ENCODE measurements around the gene LRIG1. TPM values are rescaled to one million over a fixed set of nuclear protein-coding genes. Genes with fewer than 3 reads are reported as not detected.

The LRIG1 gene
- total and polyA plus RNA-seq, 5 donors from 2014 or later = 46.7 to 81.3 (median 67.3) TPM

DNA sequence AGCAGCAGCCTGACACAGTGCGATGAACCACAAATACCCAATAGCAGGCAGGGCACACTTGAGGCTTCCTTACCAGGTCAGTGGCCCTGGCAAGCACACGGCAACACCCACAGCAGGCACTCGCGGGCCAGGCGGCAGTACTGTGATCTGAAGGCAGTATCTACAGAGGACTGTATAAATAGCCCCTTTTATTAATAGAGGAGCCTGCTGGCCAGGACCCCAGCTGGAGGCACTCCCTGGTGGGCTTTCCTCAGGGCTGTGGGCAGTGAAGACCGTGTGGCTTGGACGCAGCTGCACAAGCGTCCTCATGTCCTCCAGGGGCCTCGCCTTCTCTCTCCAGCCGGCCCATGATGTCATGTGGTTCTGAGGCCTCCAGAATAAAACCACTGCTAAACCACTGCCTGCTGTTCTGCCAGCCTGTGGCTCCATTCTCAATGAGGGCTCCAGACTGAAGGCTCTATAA, 44.1 kb downstream of the LRIG1 start:
- no peak overlapping the region for H3K4me3 ChIP-seq (ENCODE audit: low read depth, low read length)
- H3K27me3 Mint-ChIP-seq = no peaks in the 10 kb centered on the region
- peak in 1 of 2 donors; percentile 13 for ATAC-seq (ENCODE audit: low read depth in 2 of 2)
- H3K4me1 Mint-ChIP-seq = peaks cover 9 to 57% (median 38%) of the 10 kb centered on the region in 4 donors
- no peaks in the 10 kb centered on the region for H3K4me1 ChIP-seq (ENCODE audit: control insufficient read depth, insufficient read depth, low read length, poor library complexity, severe bottlenecking)
- no peak for DNase-seq
- no peak overlapping the region for H3K4me3 Mint-ChIP-seq
- peaks cover 33% of the 10 kb centered on the region for H3K36me3 Mint-ChIP-seq
- H3K9me3 ChIP-seq (ENCODE audit: control insufficient read depth in 2 of 2, low read length in 2 of 2) = no peaks in the 10 kb centered on the region
- H3K36me3 ChIP-seq (ENCODE audit: control insufficient read depth, insufficient read depth, low read length) = peaks cover 68% of the 10 kb centered on the region
- no peaks in the 10 kb centered on the region for H3K9me3 Mint-ChIP-seq
- no peaks in the 10 kb centered on the region for H3K27me3 ChIP-seq (ENCODE audit: control insufficient read depth, insufficient read depth, low read length)
- H3K27ac Mint-ChIP-seq = peak overlapping the region in 1 of 3 donors; percentile 69
- no peak overlapping the region for H3K27ac ChIP-seq (ENCODE audit: insufficient read depth, low read length, poor library complexity, severe bottlenecking)

GRCh38 chr3:66454464-66454859, 46.4 kb downstream of the LRIG1 start:
- H3K27ac ChIP-seq (ENCODE audit: insufficient read depth, low read length, poor library complexity, severe bottlenecking) = no peak overlapping the region
- H3K27me3 Mint-ChIP-seq = no peaks in the 10 kb centered on the region
- H3K27ac Mint-ChIP-seq = peak overlapping the region in 2 of 3 donors; percentile 33 to 57
- ATAC-seq (ENCODE audit: low read depth in 2 of 2) (no peak), DNase-seq (no peak)
- no peaks in the 10 kb centered on the region for H3K9me3 ChIP-seq (ENCODE audit: control insufficient read depth in 2 of 2, low read length in 2 of 2)
- peaks cover 34% of the 10 kb centered on the region for H3K36me3 Mint-ChIP-seq
- no peaks in the 10 kb centered on the region for H3K9me3 Mint-ChIP-seq
- peaks cover 73% of the 10 kb centered on the region for H3K36me3 ChIP-seq (ENCODE audit: control insufficient read depth, insufficient read depth, low read length)
- H3K4me1 ChIP-seq (ENCODE audit: control insufficient read depth, insufficient read depth, low read length, poor library complexity, severe bottlenecking) = no peaks in the 10 kb centered on the region
- peaks cover 9 to 59% (median 47%) of the 10 kb centered on the region in 4 donors for H3K4me1 Mint-ChIP-seq
- no peaks in the 10 kb centered on the region for H3K27me3 ChIP-seq (ENCODE audit: control insufficient read depth, insufficient read depth, low read length)
- H3K4me3 Mint-ChIP-seq = peak overlapping the region in 1 of 4 donors; percentile 21
- no peak overlapping the region for H3K4me3 ChIP-seq (ENCODE audit: low read depth, low read length)

DNA sequence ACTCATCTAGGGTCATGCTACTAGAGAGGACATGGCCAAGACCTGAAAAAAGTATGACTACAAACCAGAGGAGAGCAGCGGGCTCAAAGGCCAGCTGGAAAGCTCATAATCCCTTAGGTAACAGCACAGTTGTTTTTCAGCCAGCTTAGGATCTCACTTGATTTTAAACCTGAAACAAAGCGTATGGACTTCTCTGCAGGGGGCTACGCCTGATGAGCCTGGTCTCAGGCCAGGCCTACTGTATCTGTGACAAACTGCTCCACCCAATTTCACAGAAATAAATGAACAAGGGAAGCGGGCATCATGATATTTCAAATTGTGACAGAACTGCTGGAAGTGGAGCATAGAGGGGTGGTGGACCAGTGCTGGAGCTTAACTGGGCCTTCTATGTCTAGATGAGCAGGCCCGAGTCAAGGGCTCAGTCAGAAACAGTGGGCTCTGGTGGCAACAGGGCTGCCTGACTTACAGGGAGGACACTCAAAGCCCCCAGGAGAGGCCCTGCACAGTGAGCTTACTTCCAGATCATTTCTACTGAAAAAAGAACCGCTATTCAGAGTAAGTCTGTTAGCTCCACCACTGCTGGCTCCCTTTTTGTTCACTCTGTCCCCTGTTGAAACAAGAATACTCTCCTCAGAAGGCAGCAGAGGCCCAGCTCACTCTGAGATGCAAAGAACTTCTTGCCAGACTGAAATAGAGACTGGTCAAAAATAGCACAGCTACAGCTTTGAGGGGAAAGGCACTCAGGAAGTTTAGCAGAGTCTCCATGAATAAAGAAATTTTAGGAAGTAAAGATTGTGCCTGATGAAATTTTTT, 47.0 kb downstream of the LRIG1 start:
- H3K4me3 Mint-ChIP-seq = peak overlapping the region in 1 of 4 donors; percentile 21
- no peak overlapping the region for H3K27ac ChIP-seq (ENCODE audit: insufficient read depth, low read length, poor library complexity, severe bottlenecking)
- H3K9me3 ChIP-seq (ENCODE audit: control insufficient read depth in 2 of 2, low read length in 2 of 2) = no peaks in the 10 kb centered on the region
- no peaks in the 10 kb centered on the region for H3K27me3 ChIP-seq (ENCODE audit: control insufficient read depth, insufficient read depth, low read length)
- ATAC-seq (ENCODE audit: low read depth in 2 of 2) = no peak
- H3K36me3 Mint-ChIP-seq = peaks cover 30% of the 10 kb centered on the region
- no peaks in the 10 kb centered on the region for H3K9me3 Mint-ChIP-seq
- H3K27ac Mint-ChIP-seq = peak overlapping the region in 2 of 3 donors; percentile 16 to 57
- H3K4me1 Mint-ChIP-seq = peaks cover 9 to 59% (median 47%) of the 10 kb centered on the region in 4 donors
- no peak for DNase-seq
- no peak overlapping the region for H3K4me3 ChIP-seq (ENCODE audit: low read depth, low read length)
- H3K36me3 ChIP-seq (ENCODE audit: control insufficient read depth, insufficient read depth, low read length) = peaks cover 75% of the 10 kb centered on the region
- H3K4me1 ChIP-seq (ENCODE audit: control insufficient read depth, insufficient read depth, low read length, poor library complexity, severe bottlenecking) = no peaks in the 10 kb centered on the region
- no peaks in the 10 kb centered on the region for H3K27me3 Mint-ChIP-seq

DNA sequence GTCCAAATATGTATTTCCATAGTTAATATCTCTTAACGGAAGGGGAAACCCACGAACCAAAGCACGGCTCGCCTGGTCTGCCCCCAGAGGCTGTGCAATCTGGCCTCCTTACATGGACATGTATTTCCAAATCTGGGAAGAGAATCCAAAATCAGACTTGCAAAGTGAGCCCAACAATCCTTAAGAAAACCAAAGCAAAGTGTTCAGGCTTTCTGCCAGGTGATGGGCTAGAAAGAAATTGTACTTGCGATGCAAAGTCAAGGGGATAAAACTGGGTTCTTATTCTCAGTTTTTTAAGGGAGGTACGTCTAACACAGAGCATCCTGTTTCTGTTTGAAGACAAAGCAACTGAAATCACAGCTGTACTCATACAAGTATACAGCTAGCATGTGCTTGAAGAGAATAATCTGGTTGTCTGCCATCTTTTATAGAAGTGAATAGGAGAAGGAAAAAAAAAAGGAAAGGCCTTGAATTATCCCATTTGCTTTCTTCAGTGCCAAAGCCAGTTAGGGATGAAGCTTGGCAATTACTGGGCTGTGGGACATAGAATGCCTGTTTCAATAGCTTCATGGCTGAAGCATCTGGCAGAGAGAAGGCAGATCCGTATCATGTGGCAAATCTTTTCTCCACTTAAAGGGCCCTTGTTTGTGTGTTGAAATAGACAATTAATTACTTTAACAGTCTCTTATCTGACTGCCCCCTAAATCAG, 48.4 kb downstream of the LRIG1 start:
- H3K4me1 ChIP-seq (ENCODE audit: control insufficient read depth, insufficient read depth, low read length, poor library complexity, severe bottlenecking) = no peaks in the 10 kb centered on the region
- no peaks in the 10 kb centered on the region for H3K27me3 Mint-ChIP-seq
- H3K9me3 ChIP-seq (ENCODE audit: control insufficient read depth in 2 of 2, low read length in 2 of 2) = no peaks in the 10 kb centered on the region
- H3K27ac ChIP-seq (ENCODE audit: insufficient read depth, low read length, poor library complexity, severe bottlenecking) = no peak overlapping the region
- peaks cover 78% of the 10 kb centered on the region for H3K36me3 ChIP-seq (ENCODE audit: control insufficient read depth, insufficient read depth, low read length)
- ATAC-seq (ENCODE audit: low read depth in 2 of 2) (no peak), DNase-seq (no peak)
- no peaks in the 10 kb centered on the region for H3K27me3 ChIP-seq (ENCODE audit: control insufficient read depth, insufficient read depth, low read length)
- H3K36me3 Mint-ChIP-seq = peaks cover 40% of the 10 kb centered on the region
- H3K4me3 ChIP-seq (ENCODE audit: low read depth, low read length) = no peak overlapping the region
- peaks cover 14 to 66% (median 48%) of the 10 kb centered on the region in 4 donors for H3K4me1 Mint-ChIP-seq
- H3K27ac Mint-ChIP-seq = peak overlapping the region in 2 of 3 donors; percentile 27 to 57
- H3K4me3 Mint-ChIP-seq = no peak overlapping the region
- no peaks in the 10 kb centered on the region for H3K9me3 Mint-ChIP-seq

GRCh38 chr3:66451766-66452165, 49.1 kb downstream of the LRIG1 start:
- no peaks in the 10 kb centered on the region for H3K9me3 Mint-ChIP-seq
- Histone ChIP-seq H3K4me1 (ENCODE audit: control insufficient read depth, insufficient read depth, low read length, poor library complexity, severe bottlenecking) (no peaks in the 10 kb centered on the region), H3K4me3 (ENCODE audit: low read depth, low read length) (no peak overlapping the region), H3K36me3 (ENCODE audit: control insufficient read depth, insufficient read depth, low read length) (peaks cover 73% of the 10 kb centered on the region), H3K9me3 (ENCODE audit: control insufficient read depth in 2 of 2, low read length in 2 of 2) (no peaks in the 10 kb centered on the region), H3K27me3 (ENCODE audit: control insufficient read depth, insufficient read depth, low read length) (no peaks in the 10 kb centered on the region), H3K27ac (ENCODE audit: insufficient read depth, low read length, poor library complexity, severe bottlenecking) (no peak overlapping the region)
- no peak overlapping the region for H3K4me3 Mint-ChIP-seq
- peaks cover 14 to 60% (median 46%) of the 10 kb centered on the region in 4 donors for H3K4me1 Mint-ChIP-seq
- DNase-seq (no peak), ATAC-seq (ENCODE audit: low read depth in 2 of 2) (no peak)
- peaks cover 43% of the 10 kb centered on the region for H3K36me3 Mint-ChIP-seq
- H3K27ac Mint-ChIP-seq = peak overlapping the region in 2 of 3 donors; percentile 26 to 57
- no peaks in the 10 kb centered on the region for H3K27me3 Mint-ChIP-seq

- Mint-ChIP-seq H3K27me3 (no peaks in the 10 kb centered on the region), H3K9me3 (no peaks in the 10 kb centered on the region), H3K4me3 (no peak overlapping the region), H3K27ac (peak overlapping the region in 2 of 3 donors; percentile 7 to 79), H3K4me1 (peaks cover 14 to 54% (median 44%) of the 10 kb centered on the region in 4 donors), H3K36me3 (peaks cover 45% of the 10 kb centered on the region)
- Histone ChIP-seq H3K27me3 (ENCODE audit: control insufficient read depth, insufficient read depth, low read length) (no peaks in the 10 kb centered on the region), H3K4me1 (ENCODE audit: control insufficient read depth, insufficient read depth, low read length, poor library complexity, severe bottlenecking) (no peaks in the 10 kb centered on the region), H3K9me3 (ENCODE audit: control insufficient read depth in 2 of 2, low read length in 2 of 2) (no peaks in the 10 kb centered on the region), H3K27ac (ENCODE audit: insufficient read depth, low read length, poor library complexity, severe bottlenecking) (no peak overlapping the region), H3K36me3 (ENCODE audit: control insufficient read depth, insufficient read depth, low read length) (peaks cover 61% of the 10 kb centered on the region), H3K4me3 (ENCODE audit: low read depth, low read length) (no peak overlapping the region)
- no peak for DNase-seq
- ATAC-seq (ENCODE audit: low read depth in 2 of 2) = no peak
Measured at GRCh38 chr3:66450390-66451022, 50.3 kb downstream of the LRIG1 start.

DNA sequence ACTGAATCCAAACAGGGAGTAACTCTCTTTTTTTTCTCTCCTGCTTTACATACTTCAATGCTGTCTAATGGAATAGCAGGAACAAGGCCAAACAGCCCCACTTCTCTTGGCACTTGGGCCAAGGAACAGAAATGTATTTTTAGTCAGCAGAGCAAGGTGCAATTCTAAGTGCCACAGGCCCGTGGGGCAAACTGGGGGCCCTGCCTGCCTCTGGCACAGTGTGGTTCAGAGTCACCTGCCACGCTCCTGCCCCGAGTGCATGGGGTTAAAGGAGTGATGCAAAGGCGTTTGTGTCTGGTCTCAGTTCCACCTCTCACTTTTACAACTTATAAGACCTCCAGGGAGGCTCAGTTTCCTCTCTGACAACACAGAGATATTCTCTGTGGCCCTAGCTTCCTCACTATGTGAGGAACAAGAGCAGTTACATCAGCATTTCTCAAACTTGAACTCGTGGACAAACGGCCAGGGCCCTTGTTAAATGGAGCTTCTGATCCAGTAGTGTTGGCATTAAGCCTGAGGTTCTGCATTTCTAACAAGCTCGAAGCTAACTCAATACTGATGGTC, 51.3 kb downstream of the LRIG1 start:
- peaks cover 14 to 57% (median 43%) of the 10 kb centered on the region in 4 donors for H3K4me1 Mint-ChIP-seq
- Histone ChIP-seq H3K4me1 (ENCODE audit: control insufficient read depth, insufficient read depth, low read length, poor library complexity, severe bottlenecking) (no peaks in the 10 kb centered on the region), H3K4me3 (ENCODE audit: low read depth, low read length) (no peak overlapping the region), H3K9me3 (ENCODE audit: control insufficient read depth in 2 of 2, low read length in 2 of 2) (no peaks in the 10 kb centered on the region), H3K36me3 (ENCODE audit: control insufficient read depth, insufficient read depth, low read length) (peaks cover 61% of the 10 kb centered on the region), H3K27ac (ENCODE audit: insufficient read depth, low read length, poor library complexity, severe bottlenecking) (no peak overlapping the region), H3K27me3 (ENCODE audit: control insufficient read depth, insufficient read depth, low read length) (no peaks in the 10 kb centered on the region)
- H3K27ac Mint-ChIP-seq = peak overlapping the region in 2 of 3 donors; percentile 6 to 35
- H3K4me3 Mint-ChIP-seq = no peak overlapping the region
- no peak for ATAC-seq (ENCODE audit: low read depth in 2 of 2)
- peaks cover 48% of the 10 kb centered on the region for H3K36me3 Mint-ChIP-seq
- H3K27me3 Mint-ChIP-seq = no peaks in the 10 kb centered on the region
- DNase-seq = no peak
- H3K9me3 Mint-ChIP-seq = no peaks in the 10 kb centered on the region

All from CD4-positive, CD25-positive, alpha-beta regulatory T cell (primary cell).